Left lung (tissue), 10 donors: ENCODE data around the gene IL15. TPM values are rescaled to one million over a fixed set of nuclear protein-coding genes. Genes with fewer than 3 reads are reported as not detected.

Experiments
- ATAC-seq: fragments of 200-7000 bp; cut with Tn5 transposase; one replicate; pipeline ENCODE4 v1.9.1; 2020; ENCODE audit warnings: moderate library complexity
- DNase-seq, 4 donors: peaks; one replicate each; pipeline ENCODE4 v3.0.0-alpha.2; 2013 to 2020
- H3K27ac ChIP-seq, 2 donors: fragments of 200-600 bp; sonication (generic) in 1 of 2; one replicate each; pipeline versions ENCODE4 v1.5.0 to v1.8.0; 2020 to 2021
- H3K27me3 ChIP-seq, 2 donors: fragments of 200-600 bp; sonication (generic) in 1 of 2; one replicate each; pipeline versions ENCODE4 v1.5.0 to v1.8.0; 2020 to 2021
- H3K36me3 ChIP-seq, 2 donors: fragments of 200-600 bp; sonication (generic) in 1 of 2; one replicate each; pipeline versions ENCODE4 v1.5.0 to v1.8.0; 2020 to 2021
- H3K4me1 ChIP-seq, 2 donors: fragments of 200-600 bp; one replicate each; pipeline ENCODE4 v1.8.0; 2021
- H3K4me3 ChIP-seq, 2 donors: fragments of 200-600 bp; sonication (generic) in 1 of 2; one replicate each; pipeline versions ENCODE4 v1.5.0 to v1.8.0; 2020 to 2021; ENCODE audit warnings: mild to moderate bottlenecking in 1 of 2
- H3K9me3 ChIP-seq, 2 donors: fragments of 200-600 bp; sonication (generic) in 1 of 2; one replicate each; pipeline versions ENCODE4 v1.5.0 to v1.8.0; 2020 to 2021
- CTCF ChIP-seq, 2 donors: fragments of 200-600 bp; sonication (generic) in 1 of 2; IDR thresholded peaks; one replicate each; pipeline versions ENCODE4 v1.5.0 to v1.8.0; 2021; ENCODE audit warnings: antibody characterized with exemption in 2 of 2
- intact Hi-C, 2 donors: fragments of 100-400 bp; cut with DNase I; formaldehyde crosslinking; loops; one replicate each; pipeline versions ENCODE4 v1.11.2 to v1.14.2; 2022
- polyA plus RNA-seq, 6 donors: library from polyadenylated mRNA; unstranded; fragments of 120-200 nt; gene quantifications; one replicate each; pipeline ENCODE4 v1.2.1, GENCODE V29; 2013; ENCODE audit not compliant: insufficient read length in 6 of 6
- total RNA-seq, 2 donors: library from RNA; stranded (reverse); fragmentation: NEBNext Ultra II Directional; extraction: Animal tissue kit (Norgen Biotek cat#: 25700); gene quantifications; one replicate each; pipeline ENCODE4 v1.2.1, GENCODE V29; 2021
- donor health status: DM: no; HTN: yes; CAD: no.
- donor health status: DM: no; HTN: no; CAD: no.

Gene IL15
- total and polyA plus RNA-seq, 8 donors: 0.74 to 6.4 (median 1.3) TPM

GRCh38 chr4:141625023-141625422, 11.4 kb upstream of the IL15 start:
- intact Hi-C loops: no loop called here
- no peaks in the 10 kb centered on the region for H3K4me1 ChIP-seq
- no peaks in the 10 kb centered on the region for H3K9me3 ChIP-seq
- no peaks in the 10 kb centered on the region for H3K27me3 ChIP-seq
- no peak overlapping the region for H3K27ac ChIP-seq
- H3K36me3 ChIP-seq: no peaks in the 10 kb centered on the region
- ATAC-seq (no peak), DNase-seq (no peak)
- H3K4me3 ChIP-seq: no peak overlapping the region
- TF ChIP-seq CTCF (IDR thresholded peaks at IDR 0.05): no peak

DNA sequence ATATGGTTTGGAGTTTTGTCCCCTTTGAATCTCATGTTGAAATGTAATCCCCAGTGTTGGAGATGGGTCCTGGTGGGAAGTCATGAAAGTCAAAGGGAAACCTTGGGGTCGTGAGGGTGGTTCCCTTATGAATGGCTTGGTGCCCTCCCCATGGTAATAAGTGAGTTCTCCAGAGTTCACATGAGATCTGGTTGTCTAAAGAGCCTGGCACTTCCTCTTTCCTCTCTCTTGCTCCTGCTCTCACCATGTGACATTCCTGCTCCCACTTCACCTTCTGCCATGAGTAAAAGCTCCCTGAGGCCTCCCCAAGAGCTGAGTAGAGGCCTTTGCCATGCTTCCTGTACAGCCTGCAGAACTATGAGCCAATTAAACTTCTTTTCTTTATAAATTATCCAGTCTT, 5.5 kb upstream of the IL15 start:
- H3K36me3 ChIP-seq: no peaks in the 10 kb centered on the region
- ATAC-seq (no peak), DNase-seq (no peak)
- no peak overlapping the region for H3K4me3 ChIP-seq
- no peak for TF ChIP-seq CTCF (IDR thresholded peaks at IDR 0.05)
- no peak overlapping the region for H3K27ac ChIP-seq
- peaks cover 0 to 3% of the 10 kb centered on the region in 2 donors for H3K4me1 ChIP-seq
- peaks cover 0 to 3% of the 10 kb centered on the region in 2 donors for H3K27me3 ChIP-seq
- H3K9me3 ChIP-seq: no peaks in the 10 kb centered on the region
- intact Hi-C loops: no loop called here

DNA sequence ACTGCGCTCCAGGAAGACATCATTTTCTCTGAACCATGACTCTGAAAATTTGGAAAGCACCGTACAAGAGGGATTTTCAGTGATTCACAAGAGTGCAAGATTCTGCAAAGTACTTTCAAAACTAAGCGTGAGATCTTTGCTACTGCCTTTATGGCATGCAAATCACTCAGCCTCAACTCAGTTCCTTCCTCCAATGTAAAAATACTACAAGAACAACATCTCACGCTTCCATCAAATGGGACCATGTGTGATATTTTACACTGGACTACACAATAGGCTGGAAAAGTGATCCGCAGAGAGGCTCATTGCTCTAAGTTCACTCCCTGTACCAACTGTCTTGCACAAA, 674 bp upstream of the IL15 start:
- Histone ChIP-seq H3K36me3 (no peaks in the 10 kb centered on the region), H3K27me3 (peaks cover 0 to 18% of the 10 kb centered on the region in 2 donors), H3K4me1 (peaks cover 3 to 25% of the 10 kb centered on the region in 2 donors), H3K27ac (peak overlapping the region in 1 of 2 donors; percentile 87), H3K4me3 (peak overlapping the region; percentile 69 to 81), H3K9me3 (no peaks in the 10 kb centered on the region)
- no peak for DNase-seq
- ATAC-seq: no peak
- intact Hi-C loops: no loop called here
- no peak for TF ChIP-seq CTCF (IDR thresholded peaks at IDR 0.05)

DNA sequence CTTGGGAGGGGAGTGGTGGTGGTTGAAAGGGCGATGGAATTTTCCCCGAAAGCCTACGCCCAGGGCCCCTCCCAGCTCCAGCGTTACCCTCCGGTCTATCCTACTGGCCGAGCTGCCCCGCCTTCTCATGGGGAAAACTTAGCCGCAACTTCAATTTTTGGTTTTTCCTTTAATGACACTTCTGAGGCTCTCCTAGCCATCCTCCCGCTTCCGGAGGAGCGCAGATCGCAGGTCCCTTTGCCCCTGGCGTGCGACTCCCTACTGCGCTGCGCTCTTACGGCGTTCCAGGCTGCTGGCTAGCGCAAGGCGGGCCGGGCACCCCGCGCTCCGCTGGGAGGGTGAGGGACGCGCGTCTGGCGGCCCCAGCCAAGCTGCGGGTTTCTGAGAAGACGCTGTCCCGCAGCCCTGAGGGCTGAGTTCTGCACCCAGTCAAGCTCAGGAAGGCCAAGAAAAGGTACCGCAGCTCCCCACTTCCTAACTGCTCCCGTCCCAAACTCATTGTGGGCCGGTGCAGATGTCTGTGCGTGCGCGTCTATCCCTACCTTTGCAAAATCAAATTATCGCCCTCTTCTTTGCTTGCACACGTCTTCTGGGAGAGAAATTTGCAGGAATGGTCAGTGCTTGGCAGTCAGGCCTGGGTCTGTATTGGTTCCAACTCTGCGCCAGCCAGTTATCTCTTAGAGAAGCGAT, 533 bp downstream of the IL15 start:
- TF ChIP-seq CTCF (IDR thresholded peaks at IDR 0.05): no peak
- intact Hi-C loops: no loop called here
- Histone ChIP-seq H3K4me1 (peaks cover 3 to 25% of the 10 kb centered on the region in 2 donors), H3K4me3 (peak overlapping the region; percentile 69 to 81), H3K27me3 (peaks cover 0 to 18% of the 10 kb centered on the region in 2 donors), H3K9me3 (no peaks in the 10 kb centered on the region), H3K27ac (peak overlapping the region; percentile 78 to 87), H3K36me3 (no peaks in the 10 kb centered on the region)
- DNase-seq (peak; percentile 40 to 88 (median 47)), ATAC-seq (peak; percentile 89)

DNA sequence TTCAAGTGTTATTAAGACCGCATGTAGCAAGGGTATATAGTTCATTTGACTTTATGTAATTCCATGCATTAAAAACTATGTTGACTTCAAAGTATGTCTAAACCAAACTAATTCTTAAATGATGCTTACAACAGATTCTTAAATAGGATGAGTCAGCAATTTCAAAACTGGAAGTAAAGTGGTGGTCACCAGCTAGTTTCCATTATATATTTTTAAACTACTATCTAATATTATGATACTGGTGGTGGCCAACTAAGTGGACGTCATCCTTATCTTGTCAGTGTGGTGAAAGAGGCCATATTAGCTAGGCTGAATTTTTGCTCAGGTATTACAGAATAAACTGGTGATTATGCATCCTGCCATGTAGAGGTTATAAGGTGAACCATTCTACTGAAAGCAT, 1.2 kb downstream of the IL15 start:
- Histone ChIP-seq H3K4me3 (peak overlapping the region; percentile 69 to 81), H3K36me3 (no peaks in the 10 kb centered on the region), H3K27me3 (peaks cover 0 to 18% of the 10 kb centered on the region in 2 donors), H3K27ac (peak overlapping the region in 1 of 2 donors; percentile 87), H3K9me3 (no peaks in the 10 kb centered on the region), H3K4me1 (peaks cover 3 to 28% of the 10 kb centered on the region in 2 donors)
- TF ChIP-seq CTCF (IDR thresholded peaks at IDR 0.05): no peak
- intact Hi-C loops: no loop called here
- DNase-seq (no peak), ATAC-seq (no peak)
